Ovary (tissue), 3 donors: ENCODE data around the gene CIITA.

Experiments
- CTCF ChIP-seq, 3 donors: fragments of 450-650 bp in 2 of 3; fragments of 200-600 bp in 1 of 3; IDR thresholded peaks; one replicate each; pipeline versions ENCODE4 v1.5.1 to v1.8.0; 2016 to 2022; ENCODE audit warnings: antibody characterized with exemption in 3 of 3, mild to moderate bottlenecking in 1 of 3
- POLR2A ChIP-seq: fragments of 450-650 bp; IDR thresholded peaks from one replicate; pipeline ENCODE4 v1.6.1; 2017; ENCODE audit warnings: antibody characterized with exemption, mild to moderate bottlenecking, moderate library complexity
- donor health status: DM: no; HTN: no; CAD: no.

GRCh38 chr16:10896723-10897122, 19.7 kb downstream of the CIITA start:
- TF ChIP-seq CTCF (IDR thresholded peaks at IDR 0.05) (no peak), POLR2A (no peak)
